GM23248 (cell line): ENCODE results near the gene ZNF827. TPM values are rescaled to one million over a fixed set of nuclear protein-coding genes. Genes with fewer than 3 reads are reported as not detected.

Experiments used
- DNase-seq: peaks from one replicate; pipeline ENCODE4 v3.0.0-alpha.2; 2015
- H2AFZ ChIP-seq: fragments of 200-600 bp; sonication (generic); 2 replicates; pipeline ENCODE4 v1.6.1; 2016; ENCODE audit warnings: antibody characterized with exemption
- H3F3A ChIP-seq: fragments of 200-600 bp; sonication (generic); 2 replicates; pipeline ENCODE4 v1.6.1; 2016; ENCODE audit warnings: mild to moderate bottlenecking, antibody characterized with exemption, mixed run types; ENCODE audit not compliant: insufficient read depth
- H3K27ac ChIP-seq: fragments of 200-600 bp; sonication (generic); 2 replicates; pipeline ENCODE4 v1.5.1; 2016; ENCODE audit warnings: mild to moderate bottlenecking
- H3K27me3 ChIP-seq: fragments of 200-600 bp; sonication (generic); replicated peaks from 2 replicates; pipeline ENCODE4 v1.6.1; 2016; ENCODE audit warnings: mild to moderate bottlenecking; ENCODE audit not compliant: insufficient read depth
- H3K36me3 ChIP-seq: fragments of 200-600 bp; sonication (generic); 2 replicates; pipeline ENCODE4 v1.6.1; 2016; ENCODE audit warnings: low read depth, mild to moderate bottlenecking
- H3K4me1 ChIP-seq: fragments of 200-600 bp; sonication (generic); 2 replicates; pipeline ENCODE4 v1.6.1; 2016; ENCODE audit warnings: mild to moderate bottlenecking; ENCODE audit not compliant: insufficient read depth
- H3K4me2 ChIP-seq: fragments of 200-600 bp; sonication (generic); one replicate; pipeline ENCODE4 v1.6.1; 2016; ENCODE audit warnings: mild to moderate bottlenecking; ENCODE audit not compliant: unreplicated experiment
- H3K4me3 ChIP-seq: fragments of 200-600 bp; sonication (generic); 2 replicates; pipeline ENCODE4 v1.5.1; 2016; ENCODE audit warnings: mild to moderate bottlenecking
- H3K79me2 ChIP-seq: fragments of 200-600 bp; sonication (generic); 2 replicates; pipeline ENCODE4 v1.6.1; 2016; ENCODE audit warnings: mild to moderate bottlenecking; ENCODE audit not compliant: insufficient read depth
- H3K9ac ChIP-seq: fragments of 200-600 bp; sonication (generic); 2 replicates; pipeline ENCODE4 v1.6.1; 2016; ENCODE audit warnings: mild to moderate bottlenecking
- H3K9me2 ChIP-seq: fragments of 200-600 bp; sonication (generic); 2 replicates; pipeline ENCODE4 v1.6.1; 2016; ENCODE audit warnings: mixed run types, mild to moderate bottlenecking, moderate library complexity; ENCODE audit not compliant: insufficient read depth
- H3K9me3 ChIP-seq: fragments of 200-600 bp; sonication (generic); one replicate; pipeline ENCODE4 v1.6.1; 2017; ENCODE audit warnings: low read depth
- H4K20me1 ChIP-seq: fragments of 200-600 bp; sonication (generic); 2 replicates; pipeline ENCODE4 v1.6.0; 2016; ENCODE audit not compliant: insufficient read depth
- EZH2 ChIP-seq: fragments of 200-600 bp; sonication (generic); IDR thresholded peaks from 2 replicates; pipeline ENCODE4 v1.6.1; 2018; ENCODE audit warnings: antibody characterized with exemption, mild to moderate bottlenecking; ENCODE audit not compliant: insufficient read depth, poor library complexity, severe bottlenecking
- EZH2phosphoT487 ChIP-seq: fragments of 200-600 bp; sonication (generic); IDR thresholded peaks from 2 replicates; pipeline ENCODE4 v1.6.1; 2018; ENCODE audit warnings: antibody characterized with exemption, moderate library complexity, mild to moderate bottlenecking, low read depth; ENCODE audit not compliant: insufficient read depth
- WGBS, 2 experiments: methylation state at CpG; one replicate each; pipeline ENCODE4 v1.1.6; 2015 to 2017; ENCODE audit warnings: low lambda C conversion rate in 2 of 2, low coverage in 1 of 2; ENCODE audit errors: missing lambda C conversion rate in 2 of 2; 5-methylcytosine and 5-hydroxymethylcytosine counted together
- in situ Hi-C: fragments of 300-500 bp; cut with MboI; formaldehyde crosslinking; loops from 2 replicates; pipeline ENCODE4 v1.15.0; 2020
- polyA plus RNA-seq: library from polyadenylated mRNA; unstranded; fragments of >200 nt; fragmentation: Nextera tagmentation; extraction: Ambion mirVana; gene quantifications from 2 replicates; pipeline ENCODE4 v1.2.1, GENCODE V29; 2016
- total RNA-seq: library from RNA; depleted of rRNA; stranded (reverse); fragments of >200 nt; shearing (Covaris generic); gene quantifications from 2 replicates; pipeline ENCODE4 v1.2.3, GENCODE V29; 2014

The ZNF827 gene
- total and polyA plus RNA-seq, 2 experiments from 2014 or later: 5.0 to 10.1 TPM

- TF ChIP-seq EZH2phosphoT487 (no peak), EZH2 (no peak)
These were observed 67.4 kb downstream of the ZNF827 start for GRCh38 chr4:145871209-145871608.

GRCh38 chr4:145870155-145871020, 68.2 kb downstream of the ZNF827 start:
- whole genome bisulfite sequencing, 2 experiments: 94 to 96% methylated on average over 9 of the region's 9 CpGs
- in situ Hi-C loops: no loop called here
- Histone ChIP-seq H3K27me3 (no peaks in the 10 kb centered on the region), H3K27ac (no peak overlapping the region), H4K20me1 (no peaks in the 10 kb centered on the region), H2AFZ (no peak overlapping the region), H3K4me3 (no peak overlapping the region), H3K9me2 (no peaks in the 10 kb centered on the region), H3K4me2 (no peak overlapping the region), H3F3A (no peaks in the 10 kb centered on the region), H3K79me2 (0 out of 2 replicates have a peak, but pooled peaks cover 17% of the 10 kb centered on the region), H3K9ac (no peak overlapping the region), H3K36me3 (no peaks in the 10 kb centered on the region), H3K4me1 (peaks cover 9% of the 10 kb centered on the region), H3K9me3 (no peaks in the 10 kb centered on the region)
- TF ChIP-seq EZH2phosphoT487 (no peak), EZH2 (no peak)
- peak; percentile 23 for DNase-seq

More at GRCh38 chr4:145871209-145871608, 67.4 kb downstream of the ZNF827 start:
- in situ Hi-C loops: no loop called here
- Histone ChIP-seq H3K36me3 (no peaks in the 10 kb centered on the region), H4K20me1 (no peaks in the 10 kb centered on the region), H3K4me2 (no peak overlapping the region), H3K9me3 (no peaks in the 10 kb centered on the region), H3K4me1 (peaks cover 9% of the 10 kb centered on the region), H3K27me3 (no peaks in the 10 kb centered on the region), H3K9me2 (no peaks in the 10 kb centered on the region), H3K27ac (no peak overlapping the region), H3K79me2 (0 out of 2 replicates have a peak, but pooled peaks cover 15% of the 10 kb centered on the region), H2AFZ (no peak overlapping the region), H3K4me3 (no peak overlapping the region), H3F3A (no peaks in the 10 kb centered on the region), H3K9ac (no peak overlapping the region)
- DNase-seq: no peak

GRCh38 chr4:145868637-145869409, 69.8 kb downstream of the ZNF827 start:
- peak; percentile 35 for DNase-seq
- no peaks in the 10 kb centered on the region for H3K27me3 ChIP-seq
- H3K79me2 ChIP-seq: peaks cover 21% of the 10 kb centered on the region; the same call in 1 of the 2 replicates
- H3K9me3 ChIP-seq: no peaks in the 10 kb centered on the region
- no peaks in the 10 kb centered on the region for H3K36me3 ChIP-seq
- in situ Hi-C loops: no loop called here
- H3K27ac ChIP-seq: no peak overlapping the region
- no peak for TF ChIP-seq EZH2phosphoT487
- TF ChIP-seq EZH2: no peak
- H4K20me1 ChIP-seq: no peaks in the 10 kb centered on the region
- H3K4me2 ChIP-seq: no peak overlapping the region
- H2AFZ ChIP-seq: no peak overlapping the region
- 27 to 32% methylated on average over 1 of the region's 1 CpG for WGBS, 2 experiments
- H3K9ac ChIP-seq: no peak overlapping the region
- H3F3A ChIP-seq: no peaks in the 10 kb centered on the region
- peaks cover 9% of the 10 kb centered on the region for H3K4me1 ChIP-seq
- no peaks in the 10 kb centered on the region for H3K9me2 ChIP-seq
- no peak overlapping the region for H3K4me3 ChIP-seq

- Histone ChIP-seq H3K4me1 (peaks cover 15% of the 10 kb centered on the region), H3K27me3 (no peaks in the 10 kb centered on the region), H3F3A (peaks cover 7% of the 10 kb centered on the region; the same call in 1 of the 2 replicates), H3K9ac (no peak overlapping the region), H3K27ac (no peak overlapping the region), H3K79me2 (peaks cover 21% of the 10 kb centered on the region; the same call in 1 of the 2 replicates), H3K9me2 (no peaks in the 10 kb centered on the region), H3K4me3 (no peak overlapping the region), H3K9me3 (no peaks in the 10 kb centered on the region), H3K36me3 (no peaks in the 10 kb centered on the region), H4K20me1 (no peaks in the 10 kb centered on the region), H3K4me2 (no peak overlapping the region), H2AFZ (no peak overlapping the region)
- no peak for DNase-seq
- in situ Hi-C loops: no loop called here
- no peak for TF ChIP-seq EZH2phosphoT487
- no peak for TF ChIP-seq EZH2
These were observed 71.2 kb downstream of the ZNF827 start for GRCh38 chr4:145867406-145867805.
